ENCODE results near the gene STRIT1. TPM values are rescaled to one million over a fixed set of nuclear protein-coding genes. Genes with fewer than 3 reads are reported as not detected.

Gene STRIT1
- total RNA-seq, 1 experiment from 2014 or later: not detected

DNA sequence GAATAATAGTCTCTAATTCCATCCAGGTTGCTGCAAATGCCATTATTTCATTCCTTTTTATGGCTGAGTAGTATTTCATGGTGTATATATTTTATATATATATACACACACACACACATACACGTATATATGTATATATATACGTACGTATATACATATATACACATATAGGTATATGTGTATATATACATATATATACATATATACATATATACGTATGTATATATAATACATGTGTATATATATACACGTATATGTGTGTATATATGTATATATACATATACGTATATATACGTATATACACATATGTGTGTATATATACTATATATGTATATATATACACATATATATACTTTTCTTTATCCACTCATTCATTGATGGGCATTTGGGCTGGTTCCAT is 13.7 kb upstream of the STRIT1 start:
- no peaks in the 10 kb centered on the region for H3K9me2 ChIP-seq (replicated peaks; ENCODE audit: low read length)
- H2AFZ ChIP-seq (ENCODE audit: low read length): no peak overlapping the region
- H3F3A ChIP-seq (ENCODE audit: low read length, unreplicated experiment): no peaks in the 10 kb centered on the region
- DNase-seq (no peak), ATAC-seq (no peak)
- POLR2A ChIA-PET (ENCODE audit: unreplicated experiment): no interaction called here
- H3K79me2 ChIP-seq (ENCODE audit: low read length): no peaks in the 10 kb centered on the region
- H3K27me3 ChIP-seq (ENCODE audit: low read length): no peaks in the 10 kb centered on the region
- H3K9me3 ChIP-seq (ENCODE audit: low read length): no peaks in the 10 kb centered on the region
- H4K20me1 ChIP-seq (ENCODE audit: low read length): no peaks in the 10 kb centered on the region
- H3K36me3 ChIP-seq (ENCODE audit: low read depth, low read length): no peaks in the 10 kb centered on the region
- peaks cover 14% of the 10 kb centered on the region for H3K4me1 ChIP-seq (ENCODE audit: insufficient read depth, low read length)
- intact Hi-C loops (cut with micrococcal nuclease): no loop called here
- no peak overlapping the region for H3K4me2 ChIP-seq (ENCODE audit: low read length)
- no peak overlapping the region for H3K9ac ChIP-seq (ENCODE audit: low read length)
- no peak overlapping the region for H3K27ac ChIP-seq (ENCODE audit: low read length)
- TF ChIP-seq EZH2 (IDR thresholded peaks at IDR 0.05; ENCODE audit: low read length, unreplicated experiment) (no peak), EZH2phosphoT487 (IDR thresholded peaks at IDR 0.05; ENCODE audit: borderline replicate concordance, low read length) (no peak)
- TF ChIP-seq, protein P1, sequence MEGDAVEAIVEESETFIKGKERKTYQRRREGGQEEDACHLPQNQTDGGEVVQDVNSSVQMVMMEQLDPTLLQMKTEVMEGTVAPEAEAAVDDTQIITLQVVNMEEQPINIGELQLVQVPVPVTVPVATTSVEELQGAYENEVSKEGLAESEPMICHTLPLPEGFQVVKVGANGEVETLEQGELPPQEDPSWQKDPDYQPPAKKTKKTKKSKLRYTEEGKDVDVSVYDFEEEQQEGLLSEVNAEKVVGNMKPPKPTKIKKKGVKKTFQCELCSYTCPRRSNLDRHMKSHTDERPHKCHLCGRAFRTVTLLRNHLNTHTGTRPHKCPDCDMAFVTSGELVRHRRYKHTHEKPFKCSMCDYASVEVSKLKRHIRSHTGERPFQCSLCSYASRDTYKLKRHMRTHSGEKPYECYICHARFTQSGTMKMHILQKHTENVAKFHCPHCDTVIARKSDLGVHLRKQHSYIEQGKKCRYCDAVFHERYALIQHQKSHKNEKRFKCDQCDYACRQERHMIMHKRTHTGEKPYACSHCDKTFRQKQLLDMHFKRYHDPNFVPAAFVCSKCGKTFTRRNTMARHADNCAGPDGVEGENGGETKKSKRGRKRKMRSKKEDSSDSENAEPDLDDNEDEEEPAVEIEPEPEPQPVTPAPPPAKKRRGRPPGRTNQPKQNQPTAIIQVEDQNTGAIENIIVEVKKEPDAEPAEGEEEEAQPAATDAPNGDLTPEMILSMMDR (conservative IDR thresholded peaks at IDR 0.05; ENCODE audit: low read depth, low read length): no peak
- CTCF ChIA-PET: interaction anchor here (0.7 kb wide), 1 partner anchor 13 kb away, joined by 3 read pairs; no protein-coding TSS in a partner anchor
- no TSS peak for BruUV-seq (replicated peaks)
- no peak overlapping the region for H3K4me3 ChIP-seq (ENCODE audit: low read length)

DNA sequence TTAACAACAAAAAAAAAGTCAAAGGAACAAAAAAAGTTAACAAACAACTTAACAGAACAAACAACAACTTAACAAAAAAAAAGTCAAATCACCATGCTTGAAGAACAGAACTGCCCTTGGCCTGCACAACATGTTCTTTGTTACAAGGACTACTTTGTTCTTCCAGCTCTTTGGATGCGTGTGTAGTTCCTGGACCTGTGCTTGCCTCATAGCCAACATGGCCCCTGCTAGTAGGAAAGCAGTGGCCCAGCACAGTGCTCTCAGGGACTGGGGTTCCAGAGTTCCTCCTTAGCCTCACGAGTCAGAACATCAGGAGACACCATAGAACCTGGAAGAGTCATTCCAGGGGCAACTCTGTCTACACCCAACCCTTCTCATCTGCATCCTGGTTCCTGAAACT is 10.9 kb upstream of the STRIT1 start:
- Histone ChIP-seq H3K4me2 (ENCODE audit: low read length) (no peak overlapping the region), H3F3A (ENCODE audit: low read length, unreplicated experiment) (no peaks in the 10 kb centered on the region), H3K27me3 (ENCODE audit: low read length) (no peaks in the 10 kb centered on the region), H3K27ac (ENCODE audit: low read length) (no peak overlapping the region), H3K9me3 (ENCODE audit: low read length) (no peaks in the 10 kb centered on the region), H3K9me2 (replicated peaks; ENCODE audit: low read length) (no peaks in the 10 kb centered on the region), H3K4me3 (ENCODE audit: low read length) (no peak overlapping the region), H3K4me1 (ENCODE audit: insufficient read depth, low read length) (peaks cover 19% of the 10 kb centered on the region), H3K36me3 (ENCODE audit: low read depth, low read length) (no peaks in the 10 kb centered on the region), H3K9ac (ENCODE audit: low read length) (no peak overlapping the region), H2AFZ (ENCODE audit: low read length) (no peak overlapping the region), H4K20me1 (ENCODE audit: low read length) (no peaks in the 10 kb centered on the region), H3K79me2 (ENCODE audit: low read length) (no peaks in the 10 kb centered on the region)
- DNase-seq (no peak), ATAC-seq (no peak)
- POLR2A ChIA-PET (ENCODE audit: unreplicated experiment): no interaction called here
- TF ChIP-seq EZH2phosphoT487 (IDR thresholded peaks at IDR 0.05; ENCODE audit: borderline replicate concordance, low read length) (no peak), EZH2 (IDR thresholded peaks at IDR 0.05; ENCODE audit: low read length, unreplicated experiment) (no peak)
- TF ChIP-seq, protein P1 (conservative IDR thresholded peaks at IDR 0.05; ENCODE audit: low read depth, low read length): no peak
- no TSS peak for BruUV-seq (replicated peaks)
- intact Hi-C loops (cut with micrococcal nuclease): no loop called here
- CTCF ChIA-PET: no interaction called here

DNA sequence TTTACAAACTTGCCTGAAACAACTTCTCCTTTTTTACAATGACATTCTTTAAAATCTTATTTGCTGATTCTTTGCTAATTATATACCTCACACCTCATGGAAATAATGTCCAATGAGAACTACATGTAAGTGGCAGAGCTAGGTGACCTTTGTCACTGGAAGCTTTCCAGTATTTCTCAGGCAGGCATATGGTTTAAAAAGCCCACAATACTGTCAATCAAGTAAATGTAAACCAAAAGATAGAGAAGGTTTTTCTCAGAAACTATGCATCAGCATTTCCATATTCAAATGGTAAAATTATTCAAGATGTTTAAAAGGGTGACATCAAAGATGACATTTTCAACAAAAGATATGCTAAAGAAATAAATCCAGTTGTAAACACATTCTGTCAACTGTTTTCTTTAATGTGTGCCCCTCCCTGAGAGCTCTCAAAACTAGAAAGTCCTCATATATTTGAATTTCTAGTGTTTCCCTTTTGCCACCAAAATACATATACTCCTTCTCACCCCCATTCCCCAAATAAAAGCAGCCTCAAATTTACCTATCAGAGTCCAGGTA is 10.1 kb upstream of the STRIT1 start:
- Histone ChIP-seq H3K27me3 (ENCODE audit: low read length) (no peaks in the 10 kb centered on the region), H3K27ac (ENCODE audit: low read length) (no peak overlapping the region), H2AFZ (ENCODE audit: low read length) (no peak overlapping the region), H3K4me2 (ENCODE audit: low read length) (no peak overlapping the region), H3F3A (ENCODE audit: low read length, unreplicated experiment) (no peaks in the 10 kb centered on the region), H3K9me2 (replicated peaks; ENCODE audit: low read length) (no peaks in the 10 kb centered on the region), H4K20me1 (ENCODE audit: low read length) (no peaks in the 10 kb centered on the region), H3K79me2 (ENCODE audit: low read length) (no peaks in the 10 kb centered on the region), H3K9me3 (ENCODE audit: low read length) (no peaks in the 10 kb centered on the region), H3K4me3 (ENCODE audit: low read length) (no peak overlapping the region), H3K4me1 (ENCODE audit: insufficient read depth, low read length) (peaks cover 13% of the 10 kb centered on the region), H3K36me3 (ENCODE audit: low read depth, low read length) (no peaks in the 10 kb centered on the region), H3K9ac (ENCODE audit: low read length) (no peak overlapping the region)
- no TSS peak for BruUV-seq (replicated peaks)
- DNase-seq (no peak), ATAC-seq (no peak)
- ChIA-PET CTCF (no interaction called here), POLR2A (ENCODE audit: unreplicated experiment) (no interaction called here)
- TF ChIP-seq, protein P1 (conservative IDR thresholded peaks at IDR 0.05; ENCODE audit: low read depth, low read length): no peak
- TF ChIP-seq EZH2phosphoT487 (IDR thresholded peaks at IDR 0.05; ENCODE audit: borderline replicate concordance, low read length) (no peak), EZH2 (IDR thresholded peaks at IDR 0.05; ENCODE audit: low read length, unreplicated experiment) (no peak)
- intact Hi-C loops (cut with micrococcal nuclease): no loop called here
